ENCODE results near the gene NBEAL2. TPM values are rescaled to one million over a fixed set of nuclear protein-coding genes. Genes with fewer than 3 reads are reported as not detected.
"Not testable (repeated sequence)": the region's sequence is repeated elsewhere in the genome, so short reads cannot be mapped to it uniquely, and the experiment has no call there.

NBEAL2 gene
- polyA plus RNA-seq, 1 donor from 2014 or later = 6.7 TPM

DNA sequence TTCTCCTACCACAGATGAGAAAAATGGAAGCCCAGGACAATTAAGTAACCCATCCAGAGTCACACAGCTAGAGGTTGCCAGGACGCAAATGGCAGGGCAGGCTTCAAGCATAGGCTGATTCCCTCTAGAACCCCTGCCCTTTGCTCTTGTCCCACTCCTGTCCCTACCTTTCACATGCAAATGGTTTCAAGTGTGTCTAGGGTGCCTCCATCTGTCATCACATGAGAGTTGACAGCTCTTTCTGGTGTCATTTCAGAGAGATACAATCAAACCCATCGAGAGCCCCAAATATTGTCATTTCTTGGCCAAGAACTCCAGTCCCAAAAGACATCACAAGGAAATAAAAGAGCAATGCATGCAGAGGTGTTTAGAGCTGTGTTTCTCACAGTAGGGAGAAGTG, 26.7 kb upstream of the NBEAL2 start:
- H3K27ac Mint-ChIP-seq = peak overlapping the region; percentile 48 to 85 (median 74)
- no peaks in the 10 kb centered on the region for H3K9me3 Mint-ChIP-seq
- H3K36me3 Mint-ChIP-seq = no peaks in the 10 kb centered on the region
- H3K27me3 Mint-ChIP-seq = no peaks in the 10 kb centered on the region
- peak overlapping the region; percentile 1 to 85 (median 14) for H3K4me3 Mint-ChIP-seq
- H3K4me1 Mint-ChIP-seq = peaks cover 56 to 79% (median 66%) of the 10 kb centered on the region in 3 donors

GRCh38 chr3:46953234-46954010, 26.0 kb upstream of the NBEAL2 start:
- H3K27me3 Mint-ChIP-seq = no peaks in the 10 kb centered on the region

GRCh38 chr3:46954178-46954577, 25.3 kb upstream of the NBEAL2 start:
- H3K9me3 Mint-ChIP-seq = no peaks in the 10 kb centered on the region
- H3K27me3 Mint-ChIP-seq = no peaks in the 10 kb centered on the region
- peak overlapping the region; percentile 48 to 75 (median 73) for H3K27ac Mint-ChIP-seq
- peaks cover 52 to 74% (median 64%) of the 10 kb centered on the region in 3 donors for H3K4me1 Mint-ChIP-seq
- peak overlapping the region in 2 of 4 donors; percentile 82 to 85 for H3K4me3 Mint-ChIP-seq
- no peaks in the 10 kb centered on the region for H3K36me3 Mint-ChIP-seq

More at GRCh38 chr3:46953234-46954010, 26.0 kb upstream of the NBEAL2 start:
- H3K36me3 Mint-ChIP-seq = no peaks in the 10 kb centered on the region
- peak overlapping the region; percentile 1 to 85 (median 50) for H3K4me3 Mint-ChIP-seq
- H3K27ac Mint-ChIP-seq = peak overlapping the region; percentile 48 to 85 (median 75)
- peaks cover 52 to 74% (median 62%) of the 10 kb centered on the region in 3 donors for H3K4me1 Mint-ChIP-seq
- H3K9me3 Mint-ChIP-seq = no peaks in the 10 kb centered on the region

GRCh38 chr3:46955157-46955556, 24.3 kb upstream of the NBEAL2 start:
- H3K4me3 Mint-ChIP-seq = peak overlapping the region in 3 of 4 donors; percentile 3 to 80 (median 68)
- no peaks in the 10 kb centered on the region for H3K27me3 Mint-ChIP-seq
- H3K36me3 Mint-ChIP-seq = no peaks in the 10 kb centered on the region
- no peaks in the 10 kb centered on the region for H3K9me3 Mint-ChIP-seq
- peak overlapping the region; percentile 48 to 93 (median 68) for H3K27ac Mint-ChIP-seq
- H3K4me1 Mint-ChIP-seq = peaks cover 59 to 77% (median 70%) of the 10 kb centered on the region in 3 donors

DNA sequence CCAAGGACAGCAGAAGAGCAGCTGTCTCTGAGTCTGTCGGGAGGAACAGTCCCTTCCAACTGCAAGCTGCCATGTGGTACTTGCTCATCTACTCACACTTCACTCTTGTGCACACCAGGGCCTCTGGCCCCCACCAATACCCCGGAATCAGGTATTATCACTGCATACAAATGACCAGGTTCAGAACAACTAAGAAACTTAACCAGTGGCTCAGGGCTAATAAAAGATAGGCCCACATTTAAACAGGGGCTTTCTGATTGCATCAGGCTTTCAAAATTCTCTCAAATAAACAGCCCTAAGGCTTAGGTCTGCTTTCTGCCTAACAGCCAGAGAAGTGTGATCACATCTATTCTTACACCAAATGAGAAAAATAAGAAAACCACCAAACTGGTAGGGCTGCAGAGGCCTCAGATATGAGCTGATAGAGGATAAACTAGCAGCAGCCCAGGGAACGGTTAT, 23.6 kb upstream of the NBEAL2 start:
- peak overlapping the region in 2 of 3 donors; percentile 27 to 93 for H3K27ac Mint-ChIP-seq
- H3K4me1 Mint-ChIP-seq = peaks cover 64 to 79% (median 72%) of the 10 kb centered on the region in 3 donors
- peak overlapping the region in 1 of 4 donors; percentile 80 for H3K4me3 Mint-ChIP-seq
- no peaks in the 10 kb centered on the region for H3K27me3 Mint-ChIP-seq
- H3K36me3 Mint-ChIP-seq = no peaks in the 10 kb centered on the region
- H3K9me3 Mint-ChIP-seq = no peaks in the 10 kb centered on the region

- H3K36me3 Mint-ChIP-seq = no peaks in the 10 kb centered on the region
- peak overlapping the region in 1 of 4 donors; percentile 51 for H3K4me3 Mint-ChIP-seq
- H3K27ac Mint-ChIP-seq = no peak overlapping the region
- no peaks in the 10 kb centered on the region for H3K9me3 Mint-ChIP-seq
- peaks cover 67 to 79% (median 73%) of the 10 kb centered on the region in 3 donors for H3K4me1 Mint-ChIP-seq
- no peaks in the 10 kb centered on the region for H3K27me3 Mint-ChIP-seq
Observed at GRCh38 chr3:46957092-46957820, 22.2 kb upstream of the NBEAL2 start.

DNA sequence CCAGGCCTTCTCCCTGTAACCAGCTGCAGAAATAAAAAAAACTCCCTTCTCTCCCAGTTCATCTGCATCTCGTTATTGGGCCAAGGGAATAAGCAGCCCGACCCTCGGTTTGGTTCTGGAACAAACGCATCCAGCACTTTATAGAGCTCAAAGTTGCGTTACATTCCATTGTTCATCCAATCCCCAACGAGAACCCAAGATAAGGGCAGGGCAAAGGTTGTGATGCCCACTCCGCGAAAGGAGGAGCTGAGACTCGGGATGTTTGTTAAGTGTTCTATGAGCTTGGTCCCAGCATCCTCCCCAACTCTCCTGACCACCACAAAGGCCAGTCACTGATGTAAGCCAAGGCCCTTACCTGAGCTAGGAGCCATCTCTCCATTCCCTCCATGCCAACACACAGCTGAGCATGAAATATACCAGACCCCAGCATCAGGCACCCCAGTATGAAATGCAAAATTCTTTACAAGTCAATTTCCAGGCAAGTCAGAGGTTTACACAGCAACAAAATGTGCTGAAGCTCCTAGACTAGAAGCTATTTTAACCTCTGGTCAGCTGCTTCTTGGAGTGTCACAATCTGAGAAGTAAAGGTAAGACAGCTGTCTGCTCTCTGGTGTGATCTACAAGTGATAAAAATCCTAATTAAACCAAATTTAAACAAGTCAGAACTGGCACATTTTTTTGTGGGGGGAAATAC, 20.9 kb upstream of the NBEAL2 start:
- no peaks in the 10 kb centered on the region for H3K27me3 Mint-ChIP-seq
- no peak overlapping the region for H3K4me3 Mint-ChIP-seq

GRCh38 chr3:46959161-46959511, 20.3 kb upstream of the NBEAL2 start:
- Mint-ChIP-seq H3K4me3 (peak overlapping the region in 2 of 4 donors; percentile 28 to 77), H3K4me1 (peaks cover 55 to 67% (median 57%) of the 10 kb centered on the region in 3 donors), H3K27me3 (no peaks in the 10 kb centered on the region), H3K9me3 (no peaks in the 10 kb centered on the region), H3K27ac (peak overlapping the region; percentile 24 to 87 (median 62)), H3K36me3 (no peaks in the 10 kb centered on the region)

More for the DNA sequence above, 20.9 kb upstream of the NBEAL2 start:
- peaks cover 60 to 72% (median 62%) of the 10 kb centered on the region in 3 donors for H3K4me1 Mint-ChIP-seq
- no peaks in the 10 kb centered on the region for H3K9me3 Mint-ChIP-seq
- H3K36me3 Mint-ChIP-seq = no peaks in the 10 kb centered on the region
- H3K27ac Mint-ChIP-seq = peak overlapping the region; percentile 62 to 87 (median 81)

DNA sequence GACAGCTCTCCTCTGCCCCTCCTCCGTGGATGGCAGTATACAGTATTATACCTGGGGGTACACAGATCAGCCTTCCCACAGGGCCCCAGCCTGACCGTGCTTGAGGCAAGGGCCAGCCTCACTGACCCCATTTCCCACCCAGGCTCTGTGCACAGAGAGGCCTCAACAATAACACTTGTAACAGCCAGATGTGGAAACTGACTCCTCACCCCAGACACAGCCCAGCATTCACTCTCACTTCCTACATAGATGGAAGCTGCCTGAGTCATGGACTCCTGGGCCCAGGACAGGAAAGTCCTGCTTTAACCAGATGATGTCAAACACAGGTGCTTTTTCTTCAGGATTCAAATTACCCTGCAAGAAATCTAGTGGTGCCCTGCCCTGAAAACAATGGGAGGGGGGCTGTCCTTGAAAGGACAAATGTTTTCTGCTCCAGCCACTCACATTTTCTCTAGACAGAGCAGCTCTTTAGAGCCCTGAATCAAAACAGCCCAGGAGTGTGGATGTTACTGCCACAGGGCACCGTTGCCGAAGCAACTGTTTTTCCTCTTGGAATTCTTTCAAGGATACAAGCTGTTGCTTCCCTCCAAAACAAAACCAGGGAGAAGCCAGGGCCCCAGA, 19.3 kb upstream of the NBEAL2 start:
- Mint-ChIP-seq H3K4me1 (peaks cover 51 to 62% (median 51%) of the 10 kb centered on the region in 3 donors), H3K4me3 (peak overlapping the region in 3 of 4 donors; percentile 52 to 77 (median 52)), H3K27ac (peak overlapping the region; percentile 12 to 90 (median 87)), H3K36me3 (no peaks in the 10 kb centered on the region), H3K9me3 (no peaks in the 10 kb centered on the region), H3K27me3 (no peaks in the 10 kb centered on the region)

DNA sequence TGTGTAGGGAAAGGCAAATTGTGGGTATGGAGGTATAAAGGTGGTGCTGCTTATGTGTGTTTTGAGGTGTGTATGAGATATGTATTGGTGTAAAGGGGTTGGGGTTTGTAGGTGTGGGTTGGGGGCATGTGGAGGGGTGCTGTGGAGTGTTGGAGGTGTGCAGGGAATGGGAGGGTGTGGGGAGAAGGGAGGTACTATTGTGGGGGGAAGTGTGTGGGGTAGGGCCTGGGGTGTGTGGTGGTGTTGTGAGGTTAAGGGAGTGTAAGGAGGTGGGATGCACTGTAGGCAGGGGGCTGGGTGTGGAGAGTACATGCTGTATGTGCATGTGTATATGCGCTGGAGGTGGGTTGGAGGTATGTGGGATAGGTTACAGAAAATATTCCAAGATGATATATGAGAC, 18.6 kb upstream of the NBEAL2 start:
- H3K27ac Mint-ChIP-seq = peak overlapping the region in 2 of 3 donors; percentile 43 to 90
- H3K36me3 Mint-ChIP-seq = no peaks in the 10 kb centered on the region
- H3K4me3 Mint-ChIP-seq = peak overlapping the region in 2 of 4 donors; percentile 52 to 56
- no peaks in the 10 kb centered on the region for H3K9me3 Mint-ChIP-seq
- H3K4me1 Mint-ChIP-seq = peaks cover 51 to 63% (median 51%) of the 10 kb centered on the region in 3 donors
- H3K27me3 Mint-ChIP-seq = no peaks in the 10 kb centered on the region

GRCh38 chr3:46962427-46962826, 17.0 kb upstream of the NBEAL2 start:
- no peaks in the 10 kb centered on the region for H3K36me3 Mint-ChIP-seq
- peak overlapping the region in 1 of 4 donors; percentile 12 for H3K4me3 Mint-ChIP-seq
- peaks cover 54 to 66% (median 65%) of the 10 kb centered on the region in 3 donors for H3K4me1 Mint-ChIP-seq
- no peaks in the 10 kb centered on the region for H3K27me3 Mint-ChIP-seq
- peak overlapping the region; percentile 7 to 53 (median 34) for H3K27ac Mint-ChIP-seq
- no peaks in the 10 kb centered on the region for H3K9me3 Mint-ChIP-seq

DNA sequence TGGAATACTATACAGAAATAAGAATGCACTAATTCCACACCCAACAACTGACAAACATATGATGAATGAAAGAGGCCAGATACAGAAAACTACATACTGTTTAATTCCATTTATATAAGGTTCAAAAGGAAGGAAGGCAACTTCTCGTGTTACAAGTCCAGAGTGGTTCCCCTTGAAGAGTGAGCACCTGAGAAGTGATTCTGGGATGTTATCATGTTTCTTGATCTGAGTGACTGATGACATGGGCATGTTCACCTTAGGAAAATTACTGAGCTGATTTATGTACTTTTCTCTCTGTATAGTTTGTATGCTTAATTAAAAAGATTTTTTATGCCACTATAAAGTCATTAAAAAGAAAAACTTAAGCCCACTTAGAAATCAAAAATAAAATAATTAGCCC, 16.5 kb upstream of the NBEAL2 start:
- H3K4me1 Mint-ChIP-seq = peaks cover 59 to 71% (median 70%) of the 10 kb centered on the region in 3 donors
- H3K27me3 Mint-ChIP-seq = no peaks in the 10 kb centered on the region
- no peaks in the 10 kb centered on the region for H3K36me3 Mint-ChIP-seq
- no peaks in the 10 kb centered on the region for H3K9me3 Mint-ChIP-seq
- peak overlapping the region; percentile 7 to 53 (median 34) for H3K27ac Mint-ChIP-seq
- H3K4me3 Mint-ChIP-seq = no peak overlapping the region

- not testable (repeated sequence) for H3K27ac Mint-ChIP-seq, H3K4me3 Mint-ChIP-seq, H3K36me3 Mint-ChIP-seq, H3K9me3 Mint-ChIP-seq, H3K27me3 Mint-ChIP-seq
- H3K4me1 Mint-ChIP-seq = peaks cover 63 to 74% (median 65%) of the 10 kb centered on the region in 3 donors
Observed at GRCh38 chr3:46964038-46964590, 15.4 kb upstream of the NBEAL2 start.

GRCh38 chr3:46965151-46965550, 14.3 kb upstream of the NBEAL2 start:
- Mint-ChIP-seq H3K36me3 (peaks cover 2% of the 10 kb centered on the region), H3K27me3 (no peaks in the 10 kb centered on the region), H3K27ac (peak overlapping the region; percentile 57 to 89 (median 88)), H3K4me3 (peak overlapping the region in 3 of 4 donors; percentile 25 to 87 (median 79)), H3K9me3 (no peaks in the 10 kb centered on the region), H3K4me1 (peaks cover 54 to 72% (median 62%) of the 10 kb centered on the region in 3 donors)
